Measurements from ENCODE around the gene MAPK6. TPM values are rescaled to one million over a fixed set of nuclear protein-coding genes. Genes with fewer than 3 reads are reported as not detected.
A peak's percentile ranks its signal among the peaks of the same experiment; 100 is the strongest.

Gene MAPK6
- total RNA-seq, 1 experiment from 2014 or later, result 83.2 TPM

DNA sequence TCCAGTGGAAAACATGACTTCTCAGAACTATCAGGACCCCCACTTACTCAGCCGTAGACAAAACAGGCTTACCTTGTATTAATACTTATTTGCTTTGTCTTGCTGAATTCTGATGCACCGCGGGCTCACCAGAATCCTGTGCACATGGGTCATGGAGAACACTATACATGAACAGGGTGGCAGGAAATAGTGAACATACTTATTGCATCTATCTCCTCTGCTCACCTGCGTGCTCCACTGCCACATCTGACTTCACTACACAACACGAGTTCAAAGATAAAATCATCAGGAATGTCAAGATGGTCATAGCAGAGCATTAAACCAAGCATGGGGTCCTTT, 10.7 kb upstream of the MAPK6 start:
- ChIA-PET POLR2A (interaction anchor here (0.7 to 1.5 kb wide), 2 partner anchors 28 to 110 kb away, joined by 4 to 6 read pairs; no protein-coding TSS in a partner anchor), CTCF (no interaction called here)
- H3K27ac Mint-ChIP-seq, result no peak overlapping the region
- H3K4me3 Mint-ChIP-seq, result no peak overlapping the region
- no peaks in the 10 kb centered on the region for H3K27me3 Mint-ChIP-seq (ENCODE audit: low read depth)
- TF ChIP-seq, protein P1, sequence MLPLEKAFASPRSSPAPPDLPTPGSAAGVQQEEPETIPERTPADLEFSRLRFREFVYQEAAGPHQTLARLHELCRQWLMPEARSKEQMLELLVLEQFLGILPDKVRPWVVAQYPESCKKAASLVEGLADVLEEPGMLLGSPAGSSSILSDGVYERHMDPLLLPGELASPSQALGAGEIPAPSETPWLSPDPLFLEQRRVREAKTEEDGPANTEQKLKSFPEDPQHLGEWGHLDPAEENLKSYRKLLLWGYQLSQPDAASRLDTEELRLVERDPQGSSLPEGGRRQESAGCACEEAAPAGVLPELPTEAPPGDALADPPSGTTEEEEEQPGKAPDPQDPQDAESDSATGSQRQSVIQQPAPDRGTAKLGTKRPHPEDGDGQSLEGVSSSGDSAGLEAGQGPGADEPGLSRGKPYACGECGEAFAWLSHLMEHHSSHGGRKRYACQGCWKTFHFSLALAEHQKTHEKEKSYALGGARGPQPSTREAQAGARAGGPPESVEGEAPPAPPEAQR (CRISPR knock-in tag; IDR thresholded peaks at IDR 0.05), result no peak
- TF ChIP-seq ZNF396 (CRISPR knock-in tag; IDR thresholded peaks at IDR 0.05; ENCODE audit: borderline replicate concordance) (no peak), PRRX2 (CRISPR knock-in tag; IDR thresholded peaks at IDR 0.05) (no peak), ZNF423 (CRISPR knock-in tag; IDR thresholded peaks at IDR 0.05) (no peak), NR1H2 (CRISPR knock-in tag; IDR thresholded peaks at IDR 0.05) (no peak), CREB1 (CRISPR knock-in tag; IDR thresholded peaks at IDR 0.05) (no peak)
- TF ChIP-seq, protein P2, sequence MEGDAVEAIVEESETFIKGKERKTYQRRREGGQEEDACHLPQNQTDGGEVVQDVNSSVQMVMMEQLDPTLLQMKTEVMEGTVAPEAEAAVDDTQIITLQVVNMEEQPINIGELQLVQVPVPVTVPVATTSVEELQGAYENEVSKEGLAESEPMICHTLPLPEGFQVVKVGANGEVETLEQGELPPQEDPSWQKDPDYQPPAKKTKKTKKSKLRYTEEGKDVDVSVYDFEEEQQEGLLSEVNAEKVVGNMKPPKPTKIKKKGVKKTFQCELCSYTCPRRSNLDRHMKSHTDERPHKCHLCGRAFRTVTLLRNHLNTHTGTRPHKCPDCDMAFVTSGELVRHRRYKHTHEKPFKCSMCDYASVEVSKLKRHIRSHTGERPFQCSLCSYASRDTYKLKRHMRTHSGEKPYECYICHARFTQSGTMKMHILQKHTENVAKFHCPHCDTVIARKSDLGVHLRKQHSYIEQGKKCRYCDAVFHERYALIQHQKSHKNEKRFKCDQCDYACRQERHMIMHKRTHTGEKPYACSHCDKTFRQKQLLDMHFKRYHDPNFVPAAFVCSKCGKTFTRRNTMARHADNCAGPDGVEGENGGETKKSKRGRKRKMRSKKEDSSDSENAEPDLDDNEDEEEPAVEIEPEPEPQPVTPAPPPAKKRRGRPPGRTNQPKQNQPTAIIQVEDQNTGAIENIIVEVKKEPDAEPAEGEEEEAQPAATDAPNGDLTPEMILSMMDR (IDR thresholded peaks at IDR 0.05), result no peak
- TF ChIP-seq, protein P3, sequence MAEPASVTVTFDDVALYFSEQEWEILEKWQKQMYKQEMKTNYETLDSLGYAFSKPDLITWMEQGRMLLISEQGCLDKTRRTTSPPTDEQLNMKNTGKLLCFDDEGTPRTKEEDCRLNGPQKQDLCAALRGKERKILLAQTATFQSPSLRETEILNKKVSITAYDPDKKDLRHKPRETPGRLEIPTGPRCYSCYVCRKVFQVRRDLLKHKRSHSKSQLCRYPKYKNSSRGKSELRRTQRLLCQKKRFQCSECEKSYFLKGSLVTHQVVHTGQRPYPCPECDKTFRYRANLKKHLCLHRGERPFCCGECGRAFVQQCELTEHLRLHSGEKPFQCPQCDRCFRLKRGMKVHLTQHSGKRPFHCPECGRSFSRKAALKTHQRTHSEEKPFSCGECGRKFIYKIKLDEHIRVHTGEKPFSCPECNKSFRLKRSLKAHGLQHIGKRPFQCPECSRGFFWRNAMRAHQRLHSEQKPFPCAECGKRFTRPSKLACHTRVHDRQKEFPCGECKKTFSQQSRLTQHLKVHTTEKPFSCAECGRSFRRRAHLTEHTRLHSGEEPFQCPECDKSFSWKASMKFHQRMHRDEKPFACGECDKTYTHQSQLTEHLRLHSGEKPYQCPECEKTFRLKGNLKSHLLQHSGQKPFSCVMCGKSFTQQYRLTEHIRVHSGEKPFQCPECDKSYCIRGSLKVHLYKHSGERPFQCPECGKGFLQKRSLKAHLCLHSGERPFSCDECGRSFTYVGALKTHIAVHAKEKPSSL (CRISPR knock-in tag; conservative IDR thresholded peaks at IDR 0.05), result no peak
- TF ChIP-seq, protein P4, sequence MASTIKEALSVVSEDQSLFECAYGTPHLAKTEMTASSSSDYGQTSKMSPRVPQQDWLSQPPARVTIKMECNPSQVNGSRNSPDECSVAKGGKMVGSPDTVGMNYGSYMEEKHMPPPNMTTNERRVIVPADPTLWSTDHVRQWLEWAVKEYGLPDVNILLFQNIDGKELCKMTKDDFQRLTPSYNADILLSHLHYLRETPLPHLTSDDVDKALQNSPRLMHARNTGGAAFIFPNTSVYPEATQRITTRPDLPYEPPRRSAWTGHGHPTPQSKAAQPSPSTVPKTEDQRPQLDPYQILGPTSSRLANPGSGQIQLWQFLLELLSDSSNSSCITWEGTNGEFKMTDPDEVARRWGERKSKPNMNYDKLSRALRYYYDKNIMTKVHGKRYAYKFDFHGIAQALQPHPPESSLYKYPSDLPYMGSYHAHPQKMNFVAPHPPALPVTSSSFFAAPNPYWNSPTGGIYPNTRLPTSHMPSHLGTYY (CRISPR knock-in tag; IDR thresholded peaks at IDR 0.05), result no peak
- TF ChIP-seq, protein P5, sequence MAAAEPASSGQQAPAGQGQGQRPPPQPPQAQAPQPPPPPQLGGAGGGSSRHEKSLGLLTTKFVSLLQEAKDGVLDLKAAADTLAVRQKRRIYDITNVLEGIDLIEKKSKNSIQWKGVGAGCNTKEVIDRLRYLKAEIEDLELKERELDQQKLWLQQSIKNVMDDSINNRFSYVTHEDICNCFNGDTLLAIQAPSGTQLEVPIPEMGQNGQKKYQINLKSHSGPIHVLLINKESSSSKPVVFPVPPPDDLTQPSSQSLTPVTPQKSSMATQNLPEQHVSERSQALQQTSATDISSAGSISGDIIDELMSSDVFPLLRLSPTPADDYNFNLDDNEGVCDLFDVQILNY (CRISPR knock-in tag; IDR thresholded peaks at IDR 0.05), result no peak
- peaks cover 2% of the 10 kb centered on the region; the same call in 1 of the 2 replicates for H3K4me1 Mint-ChIP-seq
- DNase-seq (ENCODE audit: low spot score), result no peak
- no peak for ATAC-seq
- H3K36me3 Mint-ChIP-seq, result no peaks in the 10 kb centered on the region
- no peaks in the 10 kb centered on the region for H3K9me3 Mint-ChIP-seq

DNA sequence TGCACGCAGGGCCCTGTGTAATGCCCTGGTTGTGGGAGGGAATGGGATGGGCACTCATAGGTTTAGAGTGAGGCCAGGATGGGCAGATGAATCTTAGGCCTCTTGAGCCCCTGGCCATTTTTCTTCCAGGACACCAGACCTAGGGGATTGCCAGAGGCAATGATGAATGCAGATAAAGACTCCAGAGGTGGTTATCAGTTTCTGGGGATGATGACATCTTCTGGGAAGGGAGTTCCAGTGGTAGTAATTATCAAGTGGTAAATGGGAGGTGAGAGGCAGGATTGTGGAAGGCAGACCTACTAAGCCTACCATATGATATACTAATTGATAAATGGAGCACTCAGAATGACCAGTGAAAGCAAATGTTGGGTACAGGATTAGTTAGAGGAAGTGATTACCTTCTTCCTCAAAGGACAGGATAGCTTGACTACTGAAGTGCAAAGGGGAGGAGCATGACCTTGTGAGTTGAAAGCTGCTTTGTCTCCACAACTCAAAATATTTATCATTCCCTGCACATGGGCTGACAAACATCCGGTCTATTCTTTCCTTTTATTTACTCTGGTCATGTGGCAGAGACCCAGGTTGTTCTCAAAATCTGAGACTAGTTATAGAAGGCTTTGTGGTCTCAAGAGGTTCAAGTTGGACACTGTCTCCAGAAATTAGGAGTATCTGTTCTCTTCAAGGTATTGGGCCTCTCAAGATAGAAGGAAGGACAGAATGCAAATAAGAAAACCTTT, 10.2 kb upstream of the MAPK6 start:
- TF ChIP-seq, protein P1 (CRISPR knock-in tag; IDR thresholded peaks at IDR 0.05), result no peak
- TF ChIP-seq, protein P6, sequence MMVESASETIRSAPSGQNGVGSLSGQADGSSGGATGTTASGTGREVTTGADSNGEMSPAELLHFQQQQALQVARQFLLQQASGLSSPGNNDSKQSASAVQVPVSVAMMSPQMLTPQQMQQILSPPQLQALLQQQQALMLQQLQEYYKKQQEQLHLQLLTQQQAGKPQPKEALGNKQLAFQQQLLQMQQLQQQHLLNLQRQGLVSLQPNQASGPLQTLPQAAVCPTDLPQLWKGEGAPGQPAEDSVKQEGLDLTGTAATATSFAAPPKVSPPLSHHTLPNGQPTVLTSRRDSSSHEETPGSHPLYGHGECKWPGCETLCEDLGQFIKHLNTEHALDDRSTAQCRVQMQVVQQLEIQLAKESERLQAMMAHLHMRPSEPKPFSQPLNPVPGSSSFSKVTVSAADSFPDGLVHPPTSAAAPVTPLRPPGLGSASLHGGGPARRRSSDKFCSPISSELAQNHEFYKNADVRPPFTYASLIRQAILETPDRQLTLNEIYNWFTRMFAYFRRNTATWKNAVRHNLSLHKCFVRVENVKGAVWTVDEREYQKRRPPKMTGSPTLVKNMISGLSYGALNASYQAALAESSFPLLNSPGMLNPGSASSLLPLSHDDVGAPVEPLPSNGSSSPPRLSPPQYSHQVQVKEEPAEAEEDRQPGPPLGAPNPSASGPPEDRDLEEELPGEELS (CRISPR knock-in tag; IDR thresholded peaks at IDR 0.05), result no peak
- TF ChIP-seq, protein P7, sequence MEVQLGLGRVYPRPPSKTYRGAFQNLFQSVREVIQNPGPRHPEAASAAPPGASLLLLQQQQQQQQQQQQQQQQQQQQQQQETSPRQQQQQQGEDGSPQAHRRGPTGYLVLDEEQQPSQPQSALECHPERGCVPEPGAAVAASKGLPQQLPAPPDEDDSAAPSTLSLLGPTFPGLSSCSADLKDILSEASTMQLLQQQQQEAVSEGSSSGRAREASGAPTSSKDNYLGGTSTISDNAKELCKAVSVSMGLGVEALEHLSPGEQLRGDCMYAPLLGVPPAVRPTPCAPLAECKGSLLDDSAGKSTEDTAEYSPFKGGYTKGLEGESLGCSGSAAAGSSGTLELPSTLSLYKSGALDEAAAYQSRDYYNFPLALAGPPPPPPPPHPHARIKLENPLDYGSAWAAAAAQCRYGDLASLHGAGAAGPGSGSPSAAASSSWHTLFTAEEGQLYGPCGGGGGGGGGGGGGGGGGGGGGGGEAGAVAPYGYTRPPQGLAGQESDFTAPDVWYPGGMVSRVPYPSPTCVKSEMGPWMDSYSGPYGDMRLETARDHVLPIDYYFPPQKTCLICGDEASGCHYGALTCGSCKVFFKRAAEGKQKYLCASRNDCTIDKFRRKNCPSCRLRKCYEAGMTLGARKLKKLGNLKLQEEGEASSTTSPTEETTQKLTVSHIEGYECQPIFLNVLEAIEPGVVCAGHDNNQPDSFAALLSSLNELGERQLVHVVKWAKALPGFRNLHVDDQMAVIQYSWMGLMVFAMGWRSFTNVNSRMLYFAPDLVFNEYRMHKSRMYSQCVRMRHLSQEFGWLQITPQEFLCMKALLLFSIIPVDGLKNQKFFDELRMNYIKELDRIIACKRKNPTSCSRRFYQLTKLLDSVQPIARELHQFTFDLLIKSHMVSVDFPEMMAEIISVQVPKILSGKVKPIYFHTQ (CRISPR knock-in tag; IDR thresholded peaks at IDR 0.05), result no peak
- TF ChIP-seq, protein P8, sequence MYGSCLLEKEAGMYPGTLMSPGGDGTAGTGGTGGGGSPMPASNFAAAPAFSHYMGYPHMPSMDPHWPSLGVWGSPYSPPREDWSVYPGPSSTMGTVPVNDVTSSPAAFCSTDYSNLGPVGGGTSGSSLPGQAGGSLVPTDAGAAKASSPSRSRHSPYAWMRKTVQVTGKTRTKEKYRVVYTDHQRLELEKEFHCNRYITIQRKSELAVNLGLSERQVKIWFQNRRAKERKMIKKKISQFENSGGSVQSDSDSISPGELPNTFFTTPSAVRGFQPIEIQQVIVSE (CRISPR knock-in tag; IDR thresholded peaks at IDR 0.05; ENCODE audit: borderline replicate concordance), result no peak
- TF ChIP-seq SMAD3 (CRISPR knock-in tag; IDR thresholded peaks at IDR 0.05; ENCODE audit: borderline replicate concordance) (no peak), ZNF416 (CRISPR knock-in tag; IDR thresholded peaks at IDR 0.05) (no peak), ATF1 (CRISPR knock-in tag; IDR thresholded peaks at IDR 0.05) (no peak), GABPB1 (CRISPR knock-in tag; IDR thresholded peaks at IDR 0.05) (0 out of 2 replicates have a peak, but pooled peaks have one; percentile 24)
- ChIA-PET POLR2A (interaction anchor here (1.5 kb wide), 1 partner anchor 28 kb away, joined by 4 read pairs; no protein-coding TSS in a partner anchor), CTCF (no interaction called here)
- DNase-seq (ENCODE audit: low spot score) (no peak), ATAC-seq (no peak)
- Mint-ChIP-seq H3K4me1 (peaks cover 2% of the 10 kb centered on the region; the same call in 1 of the 2 replicates), H3K36me3 (no peaks in the 10 kb centered on the region), H3K9me3 (no peaks in the 10 kb centered on the region), H3K27ac (no peak overlapping the region), H3K4me3 (no peak overlapping the region), H3K27me3 (ENCODE audit: low read depth) (no peaks in the 10 kb centered on the region)

Data from WTC11 (cell line).